ENCODE data around the gene BBS4.
"Not testable (repeated sequence)": the region's sequence is repeated elsewhere in the genome, so short reads cannot be mapped to it uniquely, and the experiment has no call there.

Gene BBS4, protein sequence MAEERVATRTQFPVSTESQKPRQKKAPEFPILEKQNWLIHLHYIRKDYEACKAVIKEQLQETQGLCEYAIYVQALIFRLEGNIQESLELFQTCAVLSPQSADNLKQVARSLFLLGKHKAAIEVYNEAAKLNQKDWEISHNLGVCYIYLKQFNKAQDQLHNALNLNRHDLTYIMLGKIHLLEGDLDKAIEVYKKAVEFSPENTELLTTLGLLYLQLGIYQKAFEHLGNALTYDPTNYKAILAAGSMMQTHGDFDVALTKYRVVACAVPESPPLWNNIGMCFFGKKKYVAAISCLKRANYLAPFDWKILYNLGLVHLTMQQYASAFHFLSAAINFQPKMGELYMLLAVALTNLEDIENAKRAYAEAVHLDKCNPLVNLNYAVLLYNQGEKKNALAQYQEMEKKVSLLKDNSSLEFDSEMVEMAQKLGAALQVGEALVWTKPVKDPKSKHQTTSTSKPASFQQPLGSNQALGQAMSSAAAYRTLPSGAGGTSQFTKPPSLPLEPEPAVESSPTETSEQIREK

DNA sequence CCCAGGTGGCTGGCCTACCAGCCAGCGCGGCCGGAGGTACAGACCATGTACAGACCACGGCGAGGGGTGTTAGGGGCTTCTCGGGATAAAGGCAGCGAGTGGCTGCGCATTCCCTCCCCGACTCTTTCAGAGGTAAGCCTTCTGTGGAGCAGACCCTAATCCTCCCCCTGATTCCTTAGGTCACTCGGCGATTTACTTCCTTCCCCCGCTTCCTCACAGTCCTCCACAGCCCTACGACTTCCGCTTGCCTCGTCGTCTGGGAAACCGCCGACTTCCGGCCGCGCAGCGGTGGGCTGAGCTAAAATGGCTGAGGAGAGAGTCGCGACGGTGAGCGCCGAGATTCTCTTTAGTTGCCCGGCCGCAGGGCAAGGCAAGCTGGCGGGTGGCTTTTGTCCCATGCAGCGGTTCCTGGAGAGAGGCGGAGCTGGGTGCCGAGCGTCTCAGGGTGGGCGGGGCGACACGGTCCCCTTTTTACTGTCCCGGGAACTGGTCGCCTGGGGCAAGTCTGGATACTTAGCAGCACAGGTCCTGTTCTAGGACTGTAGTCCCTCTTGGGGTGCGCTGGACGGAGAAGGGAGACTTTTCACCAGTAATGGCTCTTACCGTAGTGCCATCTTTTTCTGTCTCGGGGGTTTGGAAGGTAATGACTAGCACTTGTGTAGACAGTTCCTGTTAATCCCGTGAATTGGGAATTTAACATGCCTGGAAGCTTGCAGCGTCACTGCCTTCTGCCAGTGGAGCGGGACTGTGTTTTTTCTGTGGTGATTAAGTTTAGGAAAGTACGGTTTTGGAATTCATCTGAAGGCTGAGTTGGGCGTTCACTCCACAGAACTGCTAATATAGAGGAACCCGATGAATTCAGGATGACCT is at the start of gene BBS4, which contains the start of gene HIGD2B:
Gene BBS4, plus strand, starts transcription at position 283 of the 870 bp plus-strand sequence. Its CDS starts 21 bp downstream, at position 304.
Gene HIGD2B, minus strand, starts transcription at position 258 of the 870 bp plus-strand sequence. CDS start 9,808 bp downstream, outside the sequence.
- peak; percentile 98 for DNase-seq

DNA sequence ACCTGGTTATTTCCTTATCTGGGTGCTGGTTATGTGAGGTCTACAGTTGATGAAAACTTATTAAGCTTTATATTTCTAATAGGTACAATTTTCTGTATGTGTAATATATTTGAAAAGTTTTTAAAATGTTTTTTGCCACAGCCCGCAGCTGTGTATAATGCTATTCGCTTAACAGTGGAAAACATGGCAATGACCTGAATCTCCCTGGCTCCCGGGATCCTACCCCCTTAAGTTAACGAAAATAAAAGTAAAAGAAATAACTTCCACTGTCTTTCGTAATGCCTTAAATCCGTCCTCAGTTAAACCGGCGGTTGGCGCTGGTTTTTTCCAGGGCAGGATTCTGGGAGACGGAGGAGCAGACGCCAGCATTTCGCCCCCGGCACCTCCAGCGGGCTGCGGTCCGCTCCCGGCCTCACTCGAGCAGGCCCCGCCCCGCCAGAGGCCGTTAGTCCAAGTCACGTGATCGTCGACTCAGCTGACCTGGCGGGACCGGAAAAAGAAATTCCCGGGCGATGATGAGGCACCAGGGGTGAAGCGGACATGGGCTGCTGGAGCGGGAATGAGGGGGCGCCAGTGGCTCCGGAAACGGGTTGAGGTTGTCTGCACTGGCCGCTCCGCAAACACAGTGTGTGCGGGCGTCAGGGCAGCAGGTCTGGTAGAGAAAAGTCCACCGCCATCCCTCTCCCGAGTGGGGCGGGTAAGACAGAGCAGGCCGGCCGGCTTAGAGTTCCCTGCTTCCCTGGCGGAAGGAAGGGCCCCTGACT is 49.3 kb upstream of the BBS4 start:
- DNase-seq, result peak; percentile 88

DNA sequence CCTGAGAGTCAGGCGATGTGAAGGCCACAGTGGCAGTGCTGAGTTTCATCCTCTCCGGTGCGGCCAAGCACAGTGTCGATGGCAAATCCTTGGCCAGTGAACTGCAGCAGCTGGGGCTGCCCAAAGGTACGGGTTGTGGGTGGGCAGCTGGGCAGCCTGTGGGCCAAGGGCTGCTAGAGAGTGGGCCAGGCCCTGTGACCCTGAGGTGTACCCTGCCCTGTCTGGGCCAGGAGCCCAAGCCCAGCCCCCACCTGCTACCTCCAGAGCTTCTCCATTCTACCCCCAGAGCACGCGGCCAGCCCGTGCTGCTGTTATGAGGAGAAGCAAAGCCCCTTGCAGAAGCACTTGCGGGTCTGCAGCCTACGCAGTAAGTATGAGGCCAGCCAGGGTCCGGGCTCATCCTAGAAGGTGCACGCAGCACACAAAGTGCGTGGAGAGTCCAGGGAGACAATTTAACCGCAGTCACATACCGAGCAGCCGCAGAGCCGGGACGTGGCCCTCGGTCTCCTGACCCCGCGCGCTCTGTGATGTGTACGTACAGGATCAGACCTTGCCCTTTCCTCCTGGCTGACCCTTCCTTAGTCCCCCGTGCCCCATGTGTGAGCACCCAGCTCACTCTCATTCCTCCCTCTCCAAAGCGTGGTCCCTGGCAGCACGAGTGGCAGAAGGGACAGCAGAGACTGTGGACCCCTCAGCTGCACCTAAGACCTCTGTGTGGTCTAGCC is 46.1 kb upstream of the BBS4 start:
- not testable (repeated sequence) for DNase-seq

DNA sequence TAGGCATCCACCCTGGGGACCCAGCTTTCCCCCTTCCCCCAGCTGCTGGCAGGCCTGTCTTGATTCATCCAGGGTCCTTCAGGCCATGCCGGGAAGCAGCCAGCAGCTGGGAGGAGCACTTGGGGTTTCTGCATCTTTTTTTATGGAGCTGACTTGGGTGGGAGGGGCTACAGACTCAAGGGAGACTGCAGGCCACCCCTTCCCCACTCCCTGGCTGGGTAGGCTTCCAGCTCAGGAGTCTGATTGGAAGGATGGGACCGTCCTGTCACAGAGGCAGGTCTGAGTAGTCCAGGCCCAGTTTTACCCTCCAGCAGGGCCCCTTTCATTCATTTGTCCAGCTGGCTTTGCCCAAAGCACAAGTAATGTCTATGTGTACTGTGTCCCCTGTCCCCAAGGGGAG is 43.7 kb upstream of the BBS4 start:
- DNase-seq, result not testable (repeated sequence)

DNA sequence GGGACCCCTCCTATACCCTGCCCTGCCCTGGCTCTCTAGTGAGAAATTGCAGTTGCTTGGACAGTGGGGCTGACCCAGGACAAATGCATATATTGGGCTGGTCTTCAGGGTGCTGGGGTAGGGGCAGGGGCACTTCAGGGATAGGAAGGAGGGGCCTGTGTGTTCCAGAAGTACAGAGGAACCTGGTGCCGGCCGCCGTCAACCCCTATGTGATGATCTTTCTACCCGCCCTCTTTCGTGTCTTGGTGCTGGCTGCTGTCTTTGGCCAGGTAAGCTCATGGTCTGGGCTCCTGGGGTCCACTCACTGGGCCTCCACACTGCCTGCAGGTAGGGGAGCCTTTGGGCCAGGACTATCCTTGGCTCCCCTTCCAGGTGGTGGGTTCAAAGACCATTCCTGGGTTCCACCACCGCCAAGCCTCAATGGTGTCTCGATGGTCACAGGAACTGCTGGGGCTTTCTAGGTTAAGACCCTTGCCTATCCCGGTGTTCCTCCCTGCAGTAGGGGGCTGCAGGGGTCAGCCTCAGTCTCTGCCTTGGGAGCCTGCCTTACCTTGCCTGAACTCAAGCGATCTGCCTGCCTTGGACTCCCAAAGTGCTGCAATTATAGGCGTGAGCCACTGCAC is 37.3 kb upstream of the BBS4 start:
- DNase-seq, result not testable (repeated sequence)

DNA sequence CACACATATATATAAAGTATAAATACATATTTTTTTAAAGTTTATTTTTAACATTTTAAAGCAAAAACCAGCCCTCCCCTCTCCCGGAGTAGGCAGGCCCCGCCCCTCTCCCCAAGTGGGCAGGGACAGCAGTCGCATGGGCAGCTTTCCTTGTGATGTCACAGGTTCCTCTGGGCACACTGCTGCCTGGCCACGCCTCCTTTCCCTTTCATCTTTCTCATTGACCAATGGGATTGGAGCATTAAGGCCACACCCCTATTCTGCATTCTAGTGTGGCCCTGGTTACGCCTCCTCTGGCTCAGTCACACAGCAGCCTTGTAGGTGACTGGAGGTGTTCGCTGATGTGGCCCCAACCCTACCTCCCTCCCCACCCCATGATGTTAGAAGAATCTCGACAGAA is 31.6 kb upstream of the BBS4 start, which contains the start of gene GOLGA6B:
Gene GOLGA6B, plus strand, starts transcription at position 301 of the 400 bp plus-strand sequence. Its CDS starts 41 bp downstream, at position 342.
- DNase-seq, result not testable (repeated sequence)

DNA sequence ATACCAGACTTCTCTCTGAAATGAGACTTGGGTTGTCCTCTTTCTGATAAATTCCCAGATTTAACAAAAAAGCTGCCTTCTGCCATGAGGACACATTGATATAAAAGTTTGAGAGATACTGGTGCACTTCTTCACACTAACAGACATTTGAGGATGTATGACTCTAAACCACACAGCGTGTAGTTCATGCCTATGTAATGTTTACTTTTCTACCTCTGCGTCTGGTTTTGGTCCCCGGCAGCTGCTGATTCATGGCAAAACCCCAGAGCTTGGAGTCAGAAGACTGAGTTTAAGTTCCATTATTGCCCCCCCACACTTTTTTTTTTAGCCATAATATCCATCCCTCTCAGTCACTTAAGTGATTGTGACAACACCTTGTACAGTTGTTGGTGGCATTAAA is 30.0 kb upstream of the BBS4 start:
- DNase-seq, result not testable (repeated sequence)

DNA sequence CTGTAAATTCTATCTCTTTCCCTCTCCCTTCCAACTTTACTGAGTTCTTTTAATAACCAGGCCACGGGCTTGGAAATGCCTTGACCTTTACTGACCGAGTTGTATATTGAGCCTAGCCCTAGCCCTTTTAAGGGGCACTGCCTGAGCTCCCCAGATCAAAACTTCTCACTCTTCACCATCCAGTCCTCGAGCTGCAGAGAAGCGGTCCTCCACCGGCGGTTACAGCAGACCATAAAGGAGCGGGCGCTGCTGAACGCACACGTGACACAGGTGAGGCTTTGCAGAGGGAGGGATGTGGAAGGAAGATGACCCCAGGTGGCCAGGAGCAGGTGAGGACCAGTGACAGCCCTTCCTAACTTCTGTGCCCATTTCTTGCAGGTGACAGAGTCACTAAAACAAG is 24.9 kb upstream of the BBS4 start:
- not testable (repeated sequence) for DNase-seq

DNA sequence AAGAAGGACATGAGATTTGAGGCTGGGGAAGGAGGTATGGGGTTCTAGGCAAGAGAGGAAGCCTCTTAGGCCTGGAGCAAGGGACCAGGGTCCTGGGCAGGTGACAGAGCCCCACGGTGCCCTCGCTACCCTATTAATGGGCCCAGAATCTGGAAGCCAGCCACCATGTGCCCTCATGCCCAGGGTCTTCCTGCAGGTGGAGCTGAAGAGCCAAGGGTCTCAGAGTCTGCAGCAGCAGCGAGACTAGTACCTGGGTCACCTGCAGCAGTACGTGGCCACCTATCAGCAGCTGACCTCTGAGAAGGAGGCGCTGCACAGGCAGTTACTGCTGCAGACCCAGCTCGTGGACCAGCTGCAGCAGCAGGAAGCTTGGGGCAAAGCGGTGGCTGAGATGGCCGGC is 22.1 kb upstream of the BBS4 start:
- not testable (repeated sequence) for DNase-seq

DNA sequence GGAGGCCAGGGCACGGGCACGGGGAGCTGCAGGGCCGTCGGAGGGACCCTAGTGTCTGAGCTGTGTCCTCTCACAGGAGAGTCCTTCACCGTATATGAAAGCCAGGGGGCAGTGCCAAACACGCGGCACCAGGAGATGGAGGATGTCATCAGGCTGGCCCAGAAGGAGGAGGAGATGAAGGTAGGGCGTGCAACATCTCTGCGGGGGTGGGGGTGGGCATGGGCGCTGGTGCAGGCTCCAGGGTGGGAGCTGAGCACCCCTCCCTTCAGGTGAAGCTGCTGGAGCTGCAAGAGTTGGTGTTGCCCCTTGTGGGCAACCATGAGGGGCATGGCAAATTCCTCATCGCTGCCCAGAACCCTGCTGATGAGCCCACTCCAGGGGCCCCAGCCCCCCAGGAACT is 20.3 kb upstream of the BBS4 start:
- not testable (repeated sequence) for DNase-seq

DNA sequence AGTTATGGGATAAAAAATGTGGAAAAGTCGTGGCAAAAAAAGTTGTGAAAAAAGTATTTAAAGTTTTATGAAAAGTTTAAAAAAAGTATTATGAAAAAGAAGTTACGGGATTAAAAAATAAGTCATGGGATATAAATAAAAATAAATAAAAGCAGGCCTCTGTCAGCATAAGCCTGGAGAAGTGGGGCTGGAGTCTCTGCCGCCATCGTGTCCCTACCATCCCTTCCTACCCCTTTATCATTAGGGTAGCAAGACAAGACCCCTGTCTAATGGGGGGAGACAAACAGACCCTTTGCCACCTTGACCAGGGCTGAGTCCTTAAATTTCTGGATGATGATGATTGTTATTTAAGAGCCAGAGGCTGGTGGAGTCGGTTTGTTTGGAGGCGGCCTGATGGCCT is 16.2 kb upstream of the BBS4 start:
- DNase-seq, result not testable (repeated sequence)

DNA sequence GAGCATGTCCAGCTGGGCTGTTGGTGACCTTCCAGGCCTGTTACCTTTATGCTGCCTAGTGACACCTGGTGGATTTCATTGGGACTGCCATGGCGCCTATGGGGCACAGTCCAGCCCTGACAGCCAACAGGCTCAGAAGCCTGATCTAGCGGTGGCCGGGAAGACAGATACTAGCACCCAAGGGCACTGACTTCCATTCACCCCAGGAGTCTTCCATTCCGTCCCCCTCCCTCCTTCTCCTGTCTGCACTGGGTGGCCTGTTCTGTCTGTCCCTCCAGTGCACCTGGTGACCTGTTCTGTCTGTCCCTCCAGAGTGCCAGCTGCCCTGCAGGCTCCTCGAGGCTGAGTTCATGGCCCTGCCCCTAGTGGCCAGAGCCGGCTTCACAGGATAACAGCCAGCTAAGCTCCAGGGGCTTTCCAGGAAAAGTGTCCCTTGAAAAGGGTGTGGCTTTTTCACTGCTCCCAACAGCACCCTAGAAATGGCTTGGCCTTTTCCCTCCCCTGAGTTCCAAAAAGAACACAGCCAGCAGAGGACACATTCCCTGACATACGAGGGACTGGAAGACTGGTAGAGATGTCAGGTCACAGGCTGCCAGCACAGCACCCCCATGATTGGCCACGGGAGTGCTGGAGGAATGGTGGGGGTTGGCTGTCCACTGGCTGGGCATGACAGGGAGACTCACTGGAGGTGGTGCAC is 15.2 kb upstream of the BBS4 start:
- DNase-seq, result peak; percentile 86

DNA sequence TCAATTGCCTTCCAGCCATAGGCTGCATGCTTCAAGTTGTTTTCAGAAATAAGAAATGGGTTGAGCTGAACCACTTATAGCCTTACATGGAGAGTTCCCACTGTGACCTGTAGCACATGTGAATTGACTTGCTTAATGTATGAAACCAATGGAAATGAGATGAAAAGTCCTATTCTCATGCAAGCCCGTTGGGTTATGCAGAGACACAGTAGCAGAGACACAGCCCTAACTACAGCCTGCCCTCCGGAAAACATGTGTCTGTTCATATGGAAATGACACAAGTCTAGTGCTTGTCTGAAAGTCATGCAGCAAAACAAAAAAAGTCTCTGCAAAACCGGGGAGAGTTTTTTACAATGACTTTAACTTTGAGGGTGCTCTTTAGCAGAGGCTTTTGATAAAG is 14.5 kb upstream of the BBS4 start:
- DNase-seq, result no peak

DNA sequence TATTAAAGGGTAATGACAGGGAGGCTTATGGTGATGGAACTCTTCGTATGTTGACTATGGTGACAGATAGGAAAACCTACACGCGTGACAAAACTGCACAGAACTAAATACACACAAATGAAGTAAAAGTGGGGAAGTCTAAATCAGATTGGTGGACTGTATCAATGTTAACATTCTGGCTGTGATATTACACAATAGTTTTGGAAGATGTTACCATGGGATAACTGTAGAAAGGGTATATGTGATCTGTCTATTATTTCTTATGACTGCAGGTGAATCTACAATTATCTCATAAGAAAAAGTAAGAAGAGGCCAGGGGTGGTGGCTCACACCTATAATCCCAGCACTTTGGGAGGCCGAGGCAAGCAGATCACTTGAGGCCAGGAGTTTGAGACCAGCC is 9.2 kb upstream of the BBS4 start:
- no peak for DNase-seq

DNA sequence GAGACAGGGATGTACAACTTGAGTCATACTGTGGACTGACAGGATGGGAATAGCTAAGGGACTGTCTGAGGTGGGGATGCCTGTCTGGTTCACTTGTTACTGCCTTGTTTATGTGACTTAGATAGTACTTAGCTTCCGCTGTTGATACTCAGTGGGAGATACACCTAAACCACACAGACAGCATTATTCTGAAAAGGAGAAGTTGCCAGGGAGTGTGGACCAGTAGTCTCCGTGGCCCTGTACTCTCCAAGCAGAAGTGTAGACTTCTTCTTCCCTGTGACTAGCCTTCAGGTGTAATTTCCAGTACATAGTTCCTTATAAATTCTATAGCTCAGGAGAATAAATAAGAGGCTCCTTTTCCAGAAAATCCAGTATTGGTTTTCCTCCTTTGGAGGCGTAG is 5.1 kb upstream of the BBS4 start:
- peak; percentile 41 for DNase-seq

DNA sequence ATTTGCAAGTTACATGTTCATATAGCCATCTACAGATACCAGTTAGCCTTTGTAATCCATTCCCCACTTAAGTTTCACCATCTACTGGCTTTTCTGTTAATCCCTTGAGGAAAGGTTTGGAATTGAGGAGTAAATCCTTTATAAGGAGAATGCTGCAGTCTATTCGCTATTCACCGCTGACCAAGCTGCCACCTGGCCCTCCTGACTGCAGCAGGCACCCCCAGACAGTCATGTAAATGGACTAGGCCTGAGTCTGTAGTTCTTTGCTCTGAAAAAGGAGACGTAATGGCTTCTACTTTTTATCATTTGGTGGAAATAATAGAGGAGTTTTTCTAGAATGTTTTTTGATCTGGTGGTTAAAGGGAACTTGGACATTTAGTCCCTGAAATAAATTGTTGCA is 3.2 kb upstream of the BBS4 start:
- DNase-seq, result no peak

DNA sequence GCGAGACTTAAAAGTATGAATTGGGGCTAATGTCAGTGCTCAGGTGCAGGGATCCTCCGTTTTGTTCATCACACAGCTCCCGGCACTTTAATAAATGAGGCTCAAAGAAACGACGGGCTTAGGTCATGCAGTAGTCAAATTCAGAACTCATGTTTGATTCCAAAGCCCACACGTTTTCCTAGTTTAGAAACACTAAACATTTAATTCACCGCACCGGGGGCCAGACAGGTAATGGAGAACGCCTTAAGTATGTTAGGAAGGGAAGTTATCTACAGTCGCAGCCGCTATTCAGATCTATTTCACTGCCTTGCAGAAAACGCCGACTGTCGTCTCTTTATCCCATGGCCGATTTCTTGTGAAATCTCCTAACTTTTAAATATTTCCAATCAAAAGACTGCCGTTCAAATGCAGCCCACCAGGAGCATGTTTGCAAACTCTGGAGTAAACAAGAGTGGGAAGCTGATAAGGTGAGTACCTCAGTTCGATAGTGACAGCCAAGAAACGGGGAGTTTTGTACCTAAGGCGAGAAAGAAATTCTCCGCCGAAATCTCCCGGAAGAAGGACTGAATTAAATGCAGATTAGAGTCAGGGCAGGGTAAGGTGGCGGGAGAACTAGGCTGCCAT is 594 bp upstream of the BBS4 start:
- DNase-seq, result peak; percentile 22

DNA sequence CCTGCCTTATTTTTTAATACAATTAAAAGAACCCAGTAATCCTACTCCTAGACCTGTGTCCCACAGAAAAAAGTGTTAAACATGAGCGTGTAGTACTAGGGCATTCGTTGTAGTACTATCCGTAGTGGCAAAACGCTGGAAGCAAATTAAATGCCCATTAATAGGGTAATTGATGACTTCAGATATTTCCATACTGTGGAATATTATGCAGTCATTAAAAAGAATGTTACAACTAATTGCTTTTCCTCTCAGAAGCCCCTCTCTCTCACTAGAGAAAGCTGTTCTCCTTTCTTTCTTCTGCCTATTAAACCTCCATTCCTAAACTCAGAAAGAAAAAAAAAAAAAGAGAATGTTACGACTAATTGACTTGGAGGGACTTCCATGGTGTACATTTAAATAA is 2.7 kb downstream of the BBS4 start:
- DNase-seq, result no peak

DNA sequence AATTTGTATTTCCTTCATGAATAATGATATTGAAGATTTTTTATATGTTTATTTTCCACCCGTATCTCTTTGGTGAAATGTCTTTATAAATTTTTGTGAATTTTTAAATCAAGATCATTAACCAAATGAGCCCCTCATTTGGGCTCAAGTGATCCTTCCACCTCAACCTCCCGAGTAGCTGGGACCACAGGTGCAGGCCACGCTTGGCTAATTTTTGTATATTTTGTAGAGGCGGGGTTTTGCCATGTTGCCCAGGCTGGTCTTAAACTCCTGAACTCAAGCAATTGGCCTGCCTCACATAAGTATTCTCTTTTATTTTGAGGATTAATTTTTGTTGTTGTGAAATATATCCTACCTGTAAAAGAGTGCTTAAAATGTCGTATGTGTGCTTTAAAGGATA is 4.9 kb downstream of the BBS4 start:
- no peak for DNase-seq

DNA sequence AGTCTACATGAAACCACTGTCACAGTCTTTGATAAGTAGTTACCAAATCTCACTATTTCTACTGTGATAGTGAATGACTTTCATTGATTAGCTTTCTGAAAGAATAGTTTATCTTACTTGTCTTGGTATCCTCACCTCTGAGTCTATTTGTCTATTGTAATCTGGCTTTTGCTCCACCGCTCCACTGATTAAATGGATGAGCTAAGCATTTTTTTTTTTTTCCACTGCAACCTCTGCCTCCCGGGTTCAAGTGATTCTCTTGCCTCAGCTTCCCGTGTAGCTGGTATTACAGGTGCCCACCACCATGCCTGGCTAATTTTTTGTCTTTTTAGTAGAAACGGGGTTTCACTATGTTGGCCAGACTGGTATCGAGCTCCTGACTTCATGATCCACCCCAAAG is 12.9 kb downstream of the BBS4 start:
- no peak for DNase-seq
